C4-2B (cell line): ENCODE data around the gene FGD5.

Source experiments
- ZFX ChIP-seq: fragments of 450-650 bp; IDR thresholded peaks from 2 replicates; pipeline ENCODE4 v1.6.1; 2017
- TF ChIP-seq, protein P1 (sequence below): fragments of 450-650 bp; conservative IDR thresholded peaks from 2 replicates; pipeline ENCODE4 v1.5.1; 2017; ENCODE audit warnings: mild to moderate bottlenecking

DNA sequence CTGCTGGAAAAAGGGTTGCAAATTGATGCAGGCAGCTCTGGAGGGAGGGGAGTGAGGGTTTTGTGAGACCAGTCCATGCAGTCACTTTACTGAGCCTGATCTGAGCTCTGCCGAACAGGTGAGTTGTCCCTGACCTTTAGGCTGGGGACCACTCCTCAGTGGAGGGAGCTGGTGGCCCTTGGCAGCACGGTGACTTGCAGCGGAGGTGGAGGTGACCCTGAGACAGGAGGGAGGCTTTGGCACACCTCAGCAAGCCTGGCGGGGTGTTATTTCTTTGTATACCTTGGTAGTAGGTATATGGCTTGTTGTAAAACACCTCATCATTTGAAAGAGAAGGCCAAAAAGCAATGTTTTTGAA is 43.5 kb downstream of the FGD5 start:
- TF ChIP-seq, protein P1, sequence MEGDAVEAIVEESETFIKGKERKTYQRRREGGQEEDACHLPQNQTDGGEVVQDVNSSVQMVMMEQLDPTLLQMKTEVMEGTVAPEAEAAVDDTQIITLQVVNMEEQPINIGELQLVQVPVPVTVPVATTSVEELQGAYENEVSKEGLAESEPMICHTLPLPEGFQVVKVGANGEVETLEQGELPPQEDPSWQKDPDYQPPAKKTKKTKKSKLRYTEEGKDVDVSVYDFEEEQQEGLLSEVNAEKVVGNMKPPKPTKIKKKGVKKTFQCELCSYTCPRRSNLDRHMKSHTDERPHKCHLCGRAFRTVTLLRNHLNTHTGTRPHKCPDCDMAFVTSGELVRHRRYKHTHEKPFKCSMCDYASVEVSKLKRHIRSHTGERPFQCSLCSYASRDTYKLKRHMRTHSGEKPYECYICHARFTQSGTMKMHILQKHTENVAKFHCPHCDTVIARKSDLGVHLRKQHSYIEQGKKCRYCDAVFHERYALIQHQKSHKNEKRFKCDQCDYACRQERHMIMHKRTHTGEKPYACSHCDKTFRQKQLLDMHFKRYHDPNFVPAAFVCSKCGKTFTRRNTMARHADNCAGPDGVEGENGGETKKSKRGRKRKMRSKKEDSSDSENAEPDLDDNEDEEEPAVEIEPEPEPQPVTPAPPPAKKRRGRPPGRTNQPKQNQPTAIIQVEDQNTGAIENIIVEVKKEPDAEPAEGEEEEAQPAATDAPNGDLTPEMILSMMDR, result no peak
- TF ChIP-seq ZFX, result no peak
